ENCODE results near the gene GABARAPL1.
"Not testable (repeated sequence)": the region's sequence is repeated elsewhere in the genome, so short reads cannot be mapped to it uniquely, and the experiment has no call there.

GABARAPL1 gene

GRCh38 chr12:10214136-10214894 is 1.6 kb downstream of the GABARAPL1 start:
- no peak for DNase-seq (ENCODE audit: low read depth, low spot score)
- ChIA-PET POLR2A (interaction anchor here (0.9 kb wide), 1 partner anchor 61 kb away, joined by 3 read pairs; no protein-coding TSS in a partner anchor), CTCF (interaction anchor here (1.2 to 2.6 kb wide), 6 partner anchors 9 to 464 kb away, joined by 3 to 21 read pairs (median 4); no protein-coding TSS in a partner anchor)
- H3K4me3 ChIP-seq (ENCODE audit: low read depth, low read length): peak overlapping the region; percentile 92
- TF ChIP-seq CTCF (IDR thresholded peaks at IDR 0.05; ENCODE audit: insufficient read depth, low read length, missing control alignments): no peak

- POLR2A ChIA-PET: interaction anchor here (0.9 kb wide), 1 partner anchor 62 kb away, joined by 3 read pairs; no protein-coding TSS in a partner anchor
- no peak for TF ChIP-seq CTCF (IDR thresholded peaks at IDR 0.05; ENCODE audit: insufficient read depth, low read length, missing control alignments)
- CTCF ChIA-PET: interaction anchor here (1.2 to 2.6 kb wide), 4 partner anchors 9 to 465 kb away, joined by 3 to 21 read pairs (median 9); no protein-coding TSS in a partner anchor
- DNase-seq (ENCODE audit: low read depth, low spot score): no peak
- H3K4me3 ChIP-seq (ENCODE audit: low read depth, low read length): peak overlapping the region; percentile 92
Measured at GRCh38 chr12:10214895-10215267, 2.2 kb downstream of the GABARAPL1 start.

GRCh38 chr12:10215436-10215835 is 2.8 kb downstream of the GABARAPL1 start:
- POLR2A ChIA-PET: no interaction called here
- DNase-seq (ENCODE audit: low read depth, low spot score): no peak
- H3K4me3 ChIP-seq (ENCODE audit: low read depth, low read length): no peak overlapping the region; the same call in 1 of the 2 replicates
- CTCF ChIA-PET: interaction anchor here (1.2 to 2.6 kb wide), 3 partner anchors 8 to 62 kb away, joined by 3 to 21 read pairs (median 13); no protein-coding TSS in a partner anchor
- TF ChIP-seq CTCF (IDR thresholded peaks at IDR 0.05; ENCODE audit: insufficient read depth, low read length, missing control alignments): no peak

GRCh38 chr12:10215946-10216345 is 3.3 kb downstream of the GABARAPL1 start:
- H3K4me3 ChIP-seq (ENCODE audit: low read depth, low read length); POLR2A ChIA-PET; DNase-seq (ENCODE audit: low read depth, low spot score): not testable (repeated sequence)
- CTCF ChIA-PET: interaction anchor here (0.6 to 2.0 kb wide), 3 partner anchors 10 to 511 kb away, joined by 3 to 11 read pairs (median 3); no protein-coding TSS in a partner anchor

GRCh38 chr12:10218021-10218420 is 5.3 kb downstream of the GABARAPL1 start:
- POLR2A ChIA-PET: no interaction called here

GRCh38 chr12:10220398-10221077 is 7.9 kb downstream of the GABARAPL1 start:
- H3K4me3 ChIP-seq (ENCODE audit: low read depth, low read length): no peak overlapping the region
- ChIA-PET POLR2A (no interaction called here), CTCF (interaction anchor here (1.3 to 2.1 kb wide), 2 partner anchors 14 to 16 kb away, joined by 3 to 12 read pairs; no protein-coding TSS in a partner anchor)
- TF ChIP-seq CTCF (IDR thresholded peaks at IDR 0.05; ENCODE audit: insufficient read depth, low read length, missing control alignments): no peak
- DNase-seq (ENCODE audit: low read depth, low spot score): no peak

More at GRCh38 chr12:10218021-10218420, 5.3 kb downstream of the GABARAPL1 start:
- CTCF ChIA-PET: interaction anchor here (2.0 kb wide), 1 partner anchor 18 kb away, joined by 11 read pairs; no protein-coding TSS in a partner anchor
- DNase-seq (ENCODE audit: low read depth, low spot score): no peak
- no peak overlapping the region for H3K4me3 ChIP-seq (ENCODE audit: low read depth, low read length)
- TF ChIP-seq CTCF (IDR thresholded peaks at IDR 0.05; ENCODE audit: insufficient read depth, low read length, missing control alignments): no peak
